22Rv1 (cell line): ENCODE data around the gene YTHDC2.

Source experiments
- H3K27ac ChIP-seq: fragments of 450-650 bp; 2 replicates; pipeline ENCODE4 v1.5.1; 2017
- CTCF ChIP-seq: fragments of 450-650 bp; IDR thresholded peaks from 2 replicates; pipeline ENCODE4 v1.5.1; 2017; ENCODE audit warnings: mild to moderate bottlenecking
- ZFX ChIP-seq: fragments of 450-650 bp; IDR thresholded peaks from 2 replicates; pipeline ENCODE4 v1.6.1; 2017; ENCODE audit warnings: antibody characterized with exemption, borderline replicate concordance

The YTHDC2 gene

GRCh38 chr5:113608113-113608596 is 94.7 kb downstream of the YTHDC2 start:
- TF ChIP-seq CTCF (no peak), ZFX (no peak)
- H3K27ac ChIP-seq, result no peak overlapping the region

- peak; percentile 76 for TF ChIP-seq CTCF
- no peak for TF ChIP-seq ZFX
- no peak overlapping the region for H3K27ac ChIP-seq
Measured at GRCh38 chr5:113612060-113612496, 98.6 kb downstream of the YTHDC2 start.

- H3K27ac ChIP-seq, result no peak overlapping the region
- TF ChIP-seq CTCF (no peak), ZFX (no peak)
Measured at GRCh38 chr5:113614191-113614590, 100.7 kb downstream of the YTHDC2 start.

- no peak for TF ChIP-seq ZFX
- no peak for TF ChIP-seq CTCF
- no peak overlapping the region for H3K27ac ChIP-seq
Measured at GRCh38 chr5:113615708-113616107, 102.2 kb downstream of the YTHDC2 start.

- no peak overlapping the region for H3K27ac ChIP-seq
- TF ChIP-seq CTCF, result no peak
- no peak for TF ChIP-seq ZFX
Measured at GRCh38 chr5:113617191-113617796, 103.8 kb downstream of the YTHDC2 start.

- H3K27ac ChIP-seq, result no peak overlapping the region
- TF ChIP-seq CTCF (no peak), ZFX (no peak)
Measured at GRCh38 chr5:113632996-113633395, 119.5 kb downstream of the YTHDC2 start.

GRCh38 chr5:113634957-113635356 is 121.5 kb downstream of the YTHDC2 start:
- TF ChIP-seq CTCF (no peak), ZFX (no peak)

More at GRCh38 chr5:113634957-113635356, 121.5 kb downstream of the YTHDC2 start:
- H3K27ac ChIP-seq, result no peak overlapping the region
